Left ventricle myocardium inferior (tissue), 1 donor: ENCODE results near the gene CFAP119. TPM values are rescaled to one million over a fixed set of nuclear protein-coding genes. Genes with fewer than 3 reads are reported as not detected.

Experiments used
- DNase-seq: peaks from one replicate; pipeline ENCODE4 v3.0.0-alpha.2; 2020
- H3K27ac ChIP-seq: fragments of 200-600 bp; replicated peaks from 2 replicates; pipeline ENCODE4 v1.8.0; 2021
- H3K27me3 ChIP-seq: fragments of 200-600 bp; 2 replicates; pipeline ENCODE4 v1.8.0; 2021; ENCODE audit warnings: low read depth
- H3K36me3 ChIP-seq: fragments of 200-600 bp; 2 replicates; pipeline ENCODE4 v1.8.0; 2021
- H3K4me1 ChIP-seq: fragments of 200-600 bp; 2 replicates; pipeline ENCODE4 v1.8.0; 2021
- H3K4me3 ChIP-seq: fragments of 200-600 bp; 2 replicates; pipeline ENCODE4 v1.8.0; 2021; ENCODE audit warnings: mild to moderate bottlenecking, moderate library complexity
- H3K9me3 ChIP-seq: fragments of 200-600 bp; replicated peaks from 2 replicates; pipeline ENCODE4 v1.8.0; 2021
- CTCF ChIP-seq: fragments of 200-600 bp; IDR thresholded peaks from 2 replicates; pipeline ENCODE4 v1.8.0; 2021; ENCODE audit warnings: antibody characterized with exemption, mild to moderate bottlenecking, borderline replicate concordance
- intact Hi-C: fragments of 100-400 bp; cut with micrococcal nuclease; formaldehyde crosslinking; loops from one replicate; pipeline ENCODE4 v1.11.0; 2022
- total RNA-seq: library from RNA; stranded (reverse); fragmentation: NEBNext Ultra II Directional; extraction: Animal tissue kit (Norgen Biotek cat#: 25700); gene quantifications from one replicate; pipeline ENCODE4 v1.2.1, GENCODE V29; 2021
- donor health status: DM: no; HTN: yes; CAD: no; lungs with severe emphysema.

Gene CFAP119
- total RNA-seq, 1 donor from 2014 or later: 0.69 TPM

DNA sequence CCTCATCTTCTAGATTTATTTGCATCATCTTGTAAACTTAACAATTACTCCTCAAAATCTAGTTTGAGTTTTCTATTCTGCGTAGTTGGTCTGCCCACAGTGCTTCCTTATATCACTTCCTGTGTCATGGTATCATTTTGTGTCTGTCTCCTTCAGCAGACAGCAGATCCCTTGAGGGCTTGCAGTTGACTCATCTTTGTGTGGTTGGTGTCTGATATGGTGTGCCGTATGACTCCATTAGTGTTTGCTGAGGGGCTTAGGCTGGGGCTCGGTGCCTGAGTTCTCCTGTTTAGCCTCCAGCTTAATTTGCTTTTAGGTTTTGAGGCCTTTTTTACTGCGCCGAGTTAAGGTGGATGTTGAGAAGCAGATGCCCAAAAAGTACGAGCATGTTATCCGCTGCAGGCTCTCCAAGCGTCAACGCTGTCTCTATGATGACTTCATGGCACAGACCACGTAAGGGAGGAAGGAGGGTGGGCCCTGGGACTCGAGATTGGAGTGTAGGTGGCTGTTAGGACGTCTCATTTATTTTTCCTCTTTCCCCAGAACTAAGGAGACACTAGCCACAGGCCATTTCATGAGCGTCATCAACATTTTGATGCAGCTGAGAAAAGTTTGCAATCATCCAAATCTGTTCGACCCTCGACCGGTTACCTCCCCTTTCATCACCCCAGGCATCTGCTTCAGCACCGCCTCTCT lies 46.0 kb downstream of the CFAP119 start:
- no peaks in the 10 kb centered on the region for H3K9me3 ChIP-seq
- no peak for TF ChIP-seq CTCF
- no peak overlapping the region for H3K4me3 ChIP-seq
- peaks cover 100% of the 10 kb centered on the region for H3K36me3 ChIP-seq
- no peaks in the 10 kb centered on the region for H3K27me3 ChIP-seq
- no peak for DNase-seq
- no peak overlapping the region for H3K27ac ChIP-seq
- intact Hi-C loops: no loop called here
- H3K4me1 ChIP-seq: no peaks in the 10 kb centered on the region

DNA sequence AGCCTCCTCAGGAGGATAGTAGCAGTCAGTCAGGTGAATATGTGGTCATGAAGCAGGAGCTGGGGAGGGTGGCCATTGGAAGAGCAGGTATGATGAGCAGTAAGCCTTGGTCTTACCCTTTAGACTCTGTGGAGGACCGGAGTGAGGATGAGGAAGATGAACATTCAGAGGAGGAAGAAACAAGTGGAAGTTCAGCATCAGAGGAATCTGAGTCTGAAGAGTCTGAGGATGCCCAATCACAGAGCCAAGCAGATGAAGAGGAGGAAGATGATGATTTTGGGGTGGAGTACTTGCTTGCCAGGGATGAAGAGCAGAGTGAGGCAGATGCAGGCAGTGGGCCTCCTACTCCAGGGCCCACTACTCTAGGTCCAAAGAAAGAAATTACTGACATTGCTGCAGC lies 50.1 kb downstream of the CFAP119 start:
- TF ChIP-seq CTCF: no peak
- no peaks in the 10 kb centered on the region for H3K27me3 ChIP-seq
- no peak overlapping the region for H3K27ac ChIP-seq
- H3K36me3 ChIP-seq: peaks cover 100% of the 10 kb centered on the region
- DNase-seq: no peak
- H3K9me3 ChIP-seq: no peaks in the 10 kb centered on the region
- H3K4me1 ChIP-seq: no peaks in the 10 kb centered on the region
- no peak overlapping the region for H3K4me3 ChIP-seq
- intact Hi-C loops: no loop called here

DNA sequence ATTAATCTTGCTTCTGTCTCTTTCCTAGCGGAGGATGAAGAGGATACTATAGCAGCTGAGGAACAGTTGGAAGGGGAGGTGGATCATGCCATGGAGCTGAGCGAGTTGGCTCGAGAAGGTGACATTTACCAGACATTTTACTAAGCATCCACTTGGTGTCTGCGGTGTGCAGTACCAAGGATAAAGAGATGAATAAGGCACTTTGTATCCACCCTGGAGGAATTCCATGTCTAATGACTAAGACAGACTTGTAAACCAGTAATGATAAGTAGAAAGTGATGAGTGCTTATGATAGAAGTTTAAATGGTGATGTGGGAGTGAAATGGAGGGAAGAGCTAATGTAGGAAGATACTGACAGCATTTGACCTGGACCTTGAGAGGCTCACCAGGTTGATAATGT lies 50.9 kb downstream of the CFAP119 start:
- no peak for DNase-seq

More for the DNA sequence above, 50.9 kb downstream of the CFAP119 start:
- intact Hi-C loops: no loop called here
- Histone ChIP-seq H3K4me3 (no peak overlapping the region), H3K36me3 (peaks cover 100% of the 10 kb centered on the region), H3K4me1 (no peaks in the 10 kb centered on the region), H3K27ac (no peak overlapping the region), H3K9me3 (no peaks in the 10 kb centered on the region), H3K27me3 (no peaks in the 10 kb centered on the region)
- TF ChIP-seq CTCF: no peak

Other genes with a start within 250 kb of the CFAP119 start
- 61.1 TPM for gene ZNF768, start 235.5 kb downstream of the CFAP119 start, total RNA-seq
- 8.9 TPM for gene ZNF747, start 227.2 kb downstream of the CFAP119 start, total RNA-seq
- gene ZNF764, start 203.7 kb downstream of the CFAP119 start, total RNA-seq: 8.9 TPM
- 10.8 TPM for gene ZNF688, start 190.3 kb downstream of the CFAP119 start, total RNA-seq
- gene ZNF785, start 176.4 kb downstream of the CFAP119 start, total RNA-seq: 7.1 TPM
- 5.0 TPM for gene ZNF689, start 151.7 kb downstream of the CFAP119 start, total RNA-seq
- 15.4 TPM for gene PRR14, start 111.1 kb downstream of the CFAP119 start, total RNA-seq
- 27.8 TPM for gene FBRS, start 103.6 kb downstream of the CFAP119 start, total RNA-seq
- gene SRCAP, start 62.9 kb downstream of the CFAP119 start, total RNA-seq: 42.5 TPM
- 15.6 TPM for gene PHKG2, start 13.6 kb downstream of the CFAP119 start, total RNA-seq
- 35.6 TPM for gene RNF40, start 260 bp upstream of the CFAP119 start, total RNA-seq
- 21.1 TPM for gene ZNF629, start 25.1 kb upstream of the CFAP119 start, total RNA-seq
- gene BCL7C, start 132.0 kb upstream of the CFAP119 start, total RNA-seq: 25.2 TPM
- 9.6 TPM for gene CTF1, start 134.6 kb upstream of the CFAP119 start, total RNA-seq
- 6.3 TPM for gene FBXL19, start 161.5 kb upstream of the CFAP119 start, total RNA-seq
- gene ORAI3, start 187.0 kb upstream of the CFAP119 start, total RNA-seq: 12.2 TPM
- 7.4 TPM for gene SETD1A, start 195.7 kb upstream of the CFAP119 start, total RNA-seq
- 5.5 TPM for gene HSD3B7, start 223.1 kb upstream of the CFAP119 start, total RNA-seq
- gene STX1B, start 248.6 kb upstream of the CFAP119 start, total RNA-seq: 0.77 TPM